ENCODE measurements around the gene PAK5. TPM values are rescaled to one million over a fixed set of nuclear protein-coding genes. Genes with fewer than 3 reads are reported as not detected.

The PAK5 gene
- total RNA-seq, 4 donors from 2014 or later = not detected

- no peak for DNase-seq
- H3K36me3 ChIP-seq = no peaks in the 10 kb centered on the region
- no peak for TF ChIP-seq EP300 (IDR thresholded peaks at IDR 0.05; ENCODE audit: low read depth)
- no peak for TF ChIP-seq POLR2AphosphoS5 (IDR thresholded peaks at IDR 0.05)
- TF ChIP-seq CTCF (IDR thresholded peaks at IDR 0.05) = no peak
- intact Hi-C loops (cut with DNase I; ENCODE audit: low total_unique reads) (no loop called here), in situ Hi-C loops (cut with MboI; ENCODE audit: low pct_ligation_motif_present in 1 of 4, low pct_unique_long_range_greater_than_20kb in 1 of 4, low sequenced_read_pairs in 3 of 4) (no loop called here)
- H3K4me1 ChIP-seq = no peaks in the 10 kb centered on the region
- H3K27me3 ChIP-seq = no peaks in the 10 kb centered on the region
- WGBS, 2 donors (ENCODE audit: low coverage in 1 of 2) = 59 to 64% methylated on average over 2 to 3 of the region's 3 CpGs
- H3K27ac ChIP-seq = no peak overlapping the region
- peaks cover 0 to 4% of the 10 kb centered on the region in 2 donors for H3K9me3 ChIP-seq
- H3K4me3 ChIP-seq = no peak overlapping the region
These were observed 82.2 kb downstream of the PAK5 start for GRCh38 chr20:9756660-9757059.

- TF ChIP-seq CTCF (IDR thresholded peaks at IDR 0.05) (no peak), EP300 (IDR thresholded peaks at IDR 0.05; ENCODE audit: low read depth) (no peak), POLR2AphosphoS5 (IDR thresholded peaks at IDR 0.05) (no peak), POLR2A (IDR thresholded peaks at IDR 0.05) (no peak)
- in situ Hi-C loops (cut with MboI; ENCODE audit: low pct_ligation_motif_present in 1 of 4, low pct_unique_long_range_greater_than_20kb in 1 of 4, low sequenced_read_pairs in 3 of 4) (no loop called here), intact Hi-C loops (cut with DNase I; ENCODE audit: low total_unique reads) (no loop called here)
- no peak overlapping the region for H3K27ac ChIP-seq
- H3K4me1 ChIP-seq = no peaks in the 10 kb centered on the region
- H3K9me3 ChIP-seq = no peaks in the 10 kb centered on the region
- no peak for DNase-seq
- no peaks in the 10 kb centered on the region for H3K36me3 ChIP-seq
- WGBS, 2 donors (ENCODE audit: low coverage in 1 of 2) = 50% methylated on average over 1 of the region's 1 CpG; no CpG with 5 or more reads in 1 of the 2 donors
- no peak overlapping the region for H3K4me3 ChIP-seq
- H3K27me3 ChIP-seq = no peaks in the 10 kb centered on the region
These were observed 83.6 kb downstream of the PAK5 start for GRCh38 chr20:9755301-9755700.

- no peaks in the 10 kb centered on the region for H3K9me3 ChIP-seq
- TF ChIP-seq CTCF (IDR thresholded peaks at IDR 0.05) (no peak), EP300 (IDR thresholded peaks at IDR 0.05; ENCODE audit: low read depth) (no peak), POLR2AphosphoS5 (IDR thresholded peaks at IDR 0.05) (no peak), POLR2A (IDR thresholded peaks at IDR 0.05) (no peak)
- no peaks in the 10 kb centered on the region for H3K36me3 ChIP-seq
- H3K27ac ChIP-seq = no peak overlapping the region
- H3K4me1 ChIP-seq = no peaks in the 10 kb centered on the region
- no peak for DNase-seq
- no peaks in the 10 kb centered on the region for H3K27me3 ChIP-seq
- in situ Hi-C loops (cut with MboI; ENCODE audit: low pct_ligation_motif_present in 1 of 4, low pct_unique_long_range_greater_than_20kb in 1 of 4, low sequenced_read_pairs in 3 of 4) (no loop called here), intact Hi-C loops (cut with DNase I; ENCODE audit: low total_unique reads) (no loop called here)
- H3K4me3 ChIP-seq = no peak overlapping the region
These were observed 94.3 kb downstream of the PAK5 start for GRCh38 chr20:9744551-9744950.

GRCh38 chr20:9743871-9744270, 95.0 kb downstream of the PAK5 start:
- TF ChIP-seq EP300 (IDR thresholded peaks at IDR 0.05; ENCODE audit: low read depth) (no peak), POLR2A (IDR thresholded peaks at IDR 0.05) (no peak), POLR2AphosphoS5 (IDR thresholded peaks at IDR 0.05) (no peak)
- intact Hi-C loops (cut with DNase I; ENCODE audit: low total_unique reads) = no loop called here
- in situ Hi-C loops (cut with MboI; ENCODE audit: low pct_ligation_motif_present in 1 of 4, low pct_unique_long_range_greater_than_20kb in 1 of 4, low sequenced_read_pairs in 3 of 4) = no loop called here
- Histone ChIP-seq H3K36me3 (no peaks in the 10 kb centered on the region), H3K27ac (no peak overlapping the region), H3K4me1 (no peaks in the 10 kb centered on the region), H3K9me3 (no peaks in the 10 kb centered on the region), H3K27me3 (no peaks in the 10 kb centered on the region), H3K4me3 (no peak overlapping the region)
- no peak for DNase-seq

GRCh38 chr20:9742821-9743220, 96.1 kb downstream of the PAK5 start:
- Histone ChIP-seq H3K27ac (no peak overlapping the region), H3K9me3 (no peaks in the 10 kb centered on the region), H3K4me1 (no peaks in the 10 kb centered on the region), H3K27me3 (no peaks in the 10 kb centered on the region), H3K4me3 (no peak overlapping the region), H3K36me3 (no peaks in the 10 kb centered on the region)
- in situ Hi-C loops (cut with MboI; ENCODE audit: low pct_ligation_motif_present in 1 of 4, low pct_unique_long_range_greater_than_20kb in 1 of 4, low sequenced_read_pairs in 3 of 4) (no loop called here), intact Hi-C loops (cut with DNase I; ENCODE audit: low total_unique reads) (no loop called here)
- TF ChIP-seq POLR2A (IDR thresholded peaks at IDR 0.05) = no peak
- TF ChIP-seq EP300 (IDR thresholded peaks at IDR 0.05; ENCODE audit: low read depth) = no peak
- no peak for TF ChIP-seq CTCF (IDR thresholded peaks at IDR 0.05)
- TF ChIP-seq POLR2AphosphoS5 (IDR thresholded peaks at IDR 0.05) = no peak
- 55 to 76% methylated on average over 5 of the region's 5 CpGs for WGBS, 2 donors (ENCODE audit: low coverage in 1 of 2)
- DNase-seq = no peak
